GM19240 (cell line): ENCODE results near the gene PRSS33.

ENCODE experiments used
- DNase-seq: peaks from one replicate; pipeline ENCODE4 v3.0.0; 2011; ENCODE audit warnings: low spot score; ENCODE audit not compliant: insufficient read length

Gene PRSS33

DNA sequence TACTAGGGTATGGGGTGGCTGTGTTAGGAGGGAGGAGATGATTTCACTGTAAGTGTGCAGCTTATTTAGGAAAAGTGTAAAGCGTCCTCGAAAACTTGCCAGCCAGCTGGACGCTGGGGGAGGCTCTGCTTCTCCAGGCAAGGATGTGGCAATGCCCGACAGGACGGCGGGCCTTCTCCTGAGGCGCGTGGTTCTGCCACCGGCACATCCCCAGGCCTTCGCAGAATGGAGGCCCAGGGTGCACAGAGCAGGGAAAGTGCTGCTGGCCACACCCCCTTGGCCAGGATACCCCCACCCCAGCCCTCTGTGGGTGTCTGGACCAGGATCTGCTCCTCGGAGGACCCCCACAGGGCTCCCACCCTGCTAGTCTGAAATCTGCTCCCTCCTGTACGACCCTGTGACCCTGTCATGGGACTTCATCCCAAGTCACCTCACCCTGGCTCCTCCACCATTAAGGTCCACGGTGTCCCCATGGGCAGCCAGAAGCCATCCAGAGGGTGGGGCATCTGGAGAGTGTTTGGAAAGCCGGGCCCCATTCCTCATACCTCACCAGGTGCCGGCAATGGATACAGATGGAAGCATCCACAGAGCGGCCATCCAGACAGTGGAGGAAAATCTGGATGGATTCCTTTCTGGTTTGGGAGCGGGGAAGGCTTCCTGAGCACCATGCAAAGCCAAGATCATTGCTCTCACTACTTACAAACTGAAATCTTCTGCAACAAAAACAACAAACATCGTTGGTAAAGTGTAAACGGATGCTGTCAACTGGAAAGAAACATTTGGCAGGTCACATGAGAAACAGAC, 44.2 kb downstream of the PRSS33 start:
- DNase-seq = no peak

DNA sequence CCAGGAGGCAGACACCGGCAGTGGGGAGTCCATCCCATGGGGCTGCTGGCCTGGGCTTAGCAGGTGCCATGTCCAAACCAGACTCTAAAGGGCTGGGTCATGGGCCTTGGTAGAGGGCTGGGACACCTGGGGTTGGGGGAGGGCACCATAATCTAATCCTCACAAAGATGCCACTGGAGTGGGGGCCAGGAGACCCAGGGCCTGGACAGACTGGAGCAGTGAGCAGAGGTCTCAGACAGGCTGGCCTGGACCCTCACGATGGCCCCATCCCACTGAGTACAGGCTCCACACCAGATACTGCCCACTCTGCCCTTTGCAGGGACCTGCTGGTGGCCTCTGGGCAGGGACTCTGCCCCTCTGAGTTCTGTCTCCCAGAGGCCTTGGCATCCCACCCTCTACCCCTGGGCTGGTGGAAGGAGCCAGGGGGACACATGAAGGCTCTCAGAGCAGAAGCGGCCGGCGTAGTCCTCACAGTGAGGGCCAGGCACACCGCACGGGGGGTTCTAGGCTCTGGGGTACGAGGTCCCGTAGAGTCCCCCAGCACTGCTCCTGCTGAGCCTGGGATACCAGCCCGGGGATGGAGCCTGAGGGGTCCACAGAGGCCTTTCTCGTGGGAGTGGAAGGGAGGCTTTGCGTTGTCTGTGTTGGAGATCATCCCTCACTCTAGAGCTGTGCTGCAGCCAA, 44.9 kb downstream of the PRSS33 start:
- DNase-seq = no peak

DNA sequence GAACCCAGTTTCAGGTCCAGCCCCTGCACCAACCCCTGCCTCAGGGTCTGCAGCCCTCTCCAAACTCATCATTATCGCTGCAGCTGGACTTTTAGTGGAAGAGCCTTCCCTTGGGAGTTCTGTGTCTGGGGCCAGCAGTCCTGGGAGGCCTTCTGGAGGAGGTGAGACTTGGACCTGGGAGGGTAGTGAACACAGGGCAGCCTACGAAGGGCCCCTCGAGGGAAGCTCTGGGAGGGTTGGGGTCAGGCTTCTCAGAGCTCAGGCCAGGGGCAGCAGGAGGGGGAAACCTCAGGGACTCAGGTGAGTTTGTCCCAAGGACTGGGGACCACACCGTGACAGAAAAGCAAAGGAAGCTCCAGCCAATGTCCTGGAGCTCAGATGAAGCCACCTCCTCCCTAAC, 46.2 kb downstream of the PRSS33 start:
- DNase-seq = no peak

DNA sequence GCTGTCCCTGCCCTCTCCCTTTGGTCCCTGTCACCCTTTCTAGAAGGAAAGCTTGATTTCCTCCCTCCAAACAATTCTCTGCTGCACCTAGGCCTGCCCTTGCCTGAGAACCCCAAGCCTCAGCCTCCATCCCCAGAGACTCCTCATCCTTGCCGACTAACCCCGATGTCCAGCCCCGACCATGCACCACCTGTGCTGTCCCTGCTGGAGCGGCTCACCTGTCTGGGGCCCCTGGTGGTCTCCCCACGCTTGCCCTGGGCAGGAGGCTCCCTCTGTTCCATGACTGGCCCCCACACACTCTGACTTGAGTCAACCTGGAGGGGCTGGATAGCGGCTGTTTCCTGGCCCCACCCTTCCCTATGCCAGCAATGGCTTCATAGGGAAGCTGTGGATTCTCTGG, 46.9 kb downstream of the PRSS33 start:
- DNase-seq = no peak

DNA sequence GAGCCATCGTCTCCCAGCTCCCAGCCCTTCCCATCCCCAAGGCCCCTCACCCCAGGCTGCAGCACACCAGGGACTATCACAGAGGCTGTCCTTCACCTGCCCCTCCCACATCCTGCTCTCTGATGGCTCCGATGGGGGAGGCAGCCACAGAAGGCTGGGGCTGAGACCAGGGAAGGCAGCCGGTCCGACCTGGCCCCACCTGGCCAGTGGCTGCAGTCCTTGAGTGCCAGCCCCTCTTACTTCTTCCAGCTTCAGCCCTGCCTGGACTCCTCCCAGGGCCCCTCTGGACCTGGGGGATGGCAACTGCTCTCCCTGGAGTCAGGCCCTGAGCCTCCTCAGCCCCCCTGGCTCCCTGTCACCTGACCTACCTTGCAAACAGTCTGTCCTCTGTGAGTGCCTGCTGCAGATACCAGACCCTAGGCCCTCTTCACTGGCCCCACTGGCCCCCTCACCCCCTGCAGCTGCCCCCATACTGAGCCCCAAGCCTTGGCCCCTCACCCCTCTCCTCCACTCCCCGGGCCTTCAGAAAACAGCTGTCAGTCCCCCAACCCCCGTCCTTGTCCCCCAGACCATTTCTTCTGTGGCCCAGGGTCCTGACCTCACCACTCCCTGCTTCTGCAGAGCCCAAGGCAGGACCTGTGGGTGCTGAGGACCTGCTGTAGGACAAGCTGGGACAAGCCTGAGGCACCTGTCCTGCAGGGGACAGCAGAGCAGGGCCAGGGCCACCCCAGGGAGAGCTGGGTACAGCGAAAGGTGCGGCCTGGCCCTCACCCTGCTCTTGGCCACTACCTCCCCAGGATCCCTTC, 47.5 kb downstream of the PRSS33 start:
- no peak for DNase-seq

DNA sequence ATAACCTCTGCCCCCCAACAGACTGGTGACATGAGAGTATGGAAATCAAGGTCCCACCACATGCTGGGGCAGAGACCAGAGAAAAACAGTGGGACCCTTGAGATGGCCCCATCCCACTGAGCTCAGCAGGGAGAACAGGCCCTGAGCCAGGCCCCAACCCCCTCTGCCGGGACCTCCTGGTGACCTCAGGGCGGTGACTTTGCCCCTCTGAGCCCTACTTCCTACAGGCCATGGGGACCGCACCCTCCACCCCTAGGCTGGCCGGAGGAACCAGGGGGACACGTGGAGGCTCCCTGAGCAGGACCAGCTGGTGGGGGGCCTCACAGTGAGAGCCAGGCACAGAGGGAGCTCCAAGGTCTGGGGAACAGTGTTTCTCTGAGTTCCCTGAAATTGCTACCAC, 48.7 kb downstream of the PRSS33 start:
- DNase-seq = no peak

DNA sequence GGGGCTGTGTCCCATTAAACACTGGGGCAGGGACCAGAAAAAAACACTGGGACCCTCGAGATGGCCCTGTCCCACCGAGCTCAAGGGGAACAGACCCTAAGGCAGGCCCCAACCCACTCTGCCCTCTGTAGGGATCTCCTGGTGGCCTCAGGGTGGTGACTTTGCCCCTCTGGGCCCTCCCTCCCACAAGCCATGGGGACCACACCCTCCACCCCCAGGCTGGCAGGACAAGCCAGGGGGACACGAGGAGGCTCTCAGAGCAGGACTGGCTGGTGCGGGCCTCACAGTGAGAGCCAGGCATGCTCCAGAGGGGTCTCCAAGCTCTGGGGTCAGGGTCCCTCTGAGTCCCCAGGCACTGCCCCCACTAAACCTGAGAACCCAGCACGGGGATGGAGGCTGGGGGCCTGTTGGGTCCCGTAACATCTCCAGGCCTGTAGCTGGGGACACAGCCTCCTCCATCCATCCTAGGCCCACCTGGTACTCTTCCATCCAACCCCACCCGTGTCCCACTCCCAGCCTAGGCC, 49.4 kb downstream of the PRSS33 start:
- DNase-seq = no peak

DNA sequence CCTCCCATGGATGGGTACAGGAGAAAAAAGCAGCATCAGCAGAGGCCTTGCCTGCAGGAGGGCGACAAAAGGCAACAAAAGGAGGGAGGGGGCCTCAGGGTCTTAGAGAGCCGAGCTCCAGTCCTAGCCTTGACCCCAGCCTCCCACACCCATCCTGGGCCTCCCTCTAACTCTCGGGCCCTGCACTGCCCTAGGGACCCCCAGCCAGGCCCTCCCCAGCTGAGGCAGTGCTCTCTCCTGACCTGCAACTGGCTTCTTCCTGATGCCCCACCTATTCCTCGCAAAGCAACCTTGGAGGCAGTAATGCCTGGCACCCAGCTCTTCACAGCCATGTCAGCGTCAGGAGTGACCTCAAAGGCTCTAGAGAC, 50.1 kb downstream of the PRSS33 start:
- no peak for DNase-seq

DNA sequence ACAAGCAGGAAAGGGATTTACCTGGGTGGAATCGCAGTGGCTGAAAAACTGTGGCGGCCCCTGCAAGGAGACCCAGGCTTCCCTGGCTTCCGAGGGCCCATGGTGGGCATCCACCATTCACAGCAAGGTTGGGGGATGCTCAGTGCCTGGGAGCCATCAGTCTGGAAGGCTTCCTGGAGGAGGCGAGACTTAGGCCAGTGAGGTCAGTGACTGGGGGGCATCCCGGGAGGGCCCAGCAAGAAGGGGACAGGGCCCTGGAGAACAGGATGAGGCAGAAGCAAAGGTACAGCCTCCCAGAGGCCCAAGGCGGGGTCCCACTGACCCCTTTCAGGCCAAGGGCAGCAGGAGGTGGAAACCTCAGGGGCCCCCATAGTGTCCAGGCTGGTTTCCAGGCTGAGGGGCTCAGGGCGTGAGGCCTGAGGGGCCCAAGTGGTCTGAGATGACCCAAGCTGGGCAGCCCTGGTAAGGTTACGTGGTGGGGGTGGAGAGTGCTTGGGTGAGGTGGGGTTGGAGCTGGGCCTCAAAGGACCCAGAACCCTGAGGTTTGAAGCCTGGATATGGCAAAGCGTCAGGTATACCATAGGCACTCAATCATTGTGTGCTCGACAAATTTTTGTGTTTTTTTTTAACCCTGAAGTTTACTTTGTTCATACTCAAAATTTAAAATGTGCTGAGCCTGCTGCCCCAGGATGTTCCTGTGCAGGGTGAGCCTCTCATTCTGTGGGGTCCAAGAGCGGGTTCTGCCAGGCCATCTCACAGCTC, 50.7 kb downstream of the PRSS33 start:
- DNase-seq = no peak

DNA sequence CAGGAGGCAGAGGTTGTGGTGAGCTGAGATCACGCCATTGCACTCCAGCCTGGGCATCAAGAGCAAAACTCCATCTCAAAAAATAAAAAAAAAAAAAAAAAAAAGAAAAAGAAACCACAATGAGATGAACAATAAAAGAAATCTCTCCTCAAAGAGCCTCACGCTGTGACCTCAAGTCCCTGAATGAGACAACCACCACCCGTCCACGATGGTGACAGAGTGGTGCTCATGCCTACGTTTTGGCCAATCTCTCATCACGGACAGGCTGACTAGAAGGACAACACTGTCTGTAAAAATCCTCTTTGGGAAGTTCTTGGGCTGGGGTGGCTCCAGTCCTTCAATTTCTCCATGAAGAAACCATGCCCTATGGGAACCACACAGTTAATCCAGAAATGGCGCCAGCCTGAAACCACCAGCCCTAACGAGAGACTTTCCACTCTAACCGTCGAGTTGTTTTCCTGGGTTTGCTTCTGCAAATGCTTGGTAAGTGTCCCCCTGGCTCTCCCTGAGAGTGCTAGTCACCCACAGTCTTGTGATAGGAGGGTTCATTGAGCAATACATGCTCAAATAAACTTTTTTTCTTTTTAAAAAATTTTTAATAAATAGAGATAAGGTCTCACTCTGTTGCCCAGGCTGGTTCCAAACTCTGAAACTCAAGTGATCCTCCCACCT, 52.4 kb downstream of the PRSS33 start:
- DNase-seq = no peak
